ENCODE measurements around the gene PKP4.

PKP4 gene

GRCh38 chr2:158655628-158656027 is 198.9 kb downstream of the PKP4 start:
- DNase-seq = no peak

GRCh38 chr2:158656492-158657229 is 199.9 kb downstream of the PKP4 start:
- DNase-seq = no peak

- no peak for DNase-seq
These were observed 201.6 kb downstream of the PKP4 start for GRCh38 chr2:158658396-158658795.

GRCh38 chr2:158659483-158659882 is 202.7 kb downstream of the PKP4 start:
- no peak for DNase-seq

GRCh38 chr2:158661231-158661630 is 204.5 kb downstream of the PKP4 start:
- DNase-seq = no peak

GRCh38 chr2:158662421-158662820 is 205.7 kb downstream of the PKP4 start:
- DNase-seq = no peak

GRCh38 chr2:158663796-158664195 is 207.0 kb downstream of the PKP4 start:
- DNase-seq = no peak

GRCh38 chr2:158664987-158665386 is 208.2 kb downstream of the PKP4 start:
- DNase-seq = no peak

GRCh38 chr2:158665536-158666302 is 209.0 kb downstream of the PKP4 start:
- DNase-seq = no peak

GRCh38 chr2:158666969-158667368 is 210.2 kb downstream of the PKP4 start:
- no peak for DNase-seq

GRCh38 chr2:158667586-158667985 is 210.8 kb downstream of the PKP4 start:
- DNase-seq = no peak

GRCh38 chr2:158668001-158668765 is 211.4 kb downstream of the PKP4 start:
- DNase-seq = no peak

GRCh38 chr2:158670292-158670691 is 213.5 kb downstream of the PKP4 start:
- no peak for DNase-seq

- DNase-seq = no peak
These were observed 214.9 kb downstream of the PKP4 start for GRCh38 chr2:158671360-158672245.

- no peak for DNase-seq
These were observed 219.5 kb downstream of the PKP4 start for GRCh38 chr2:158676295-158676694.

GRCh38 chr2:158676696-158677095 is 219.9 kb downstream of the PKP4 start:
- no peak for DNase-seq

GRCh38 chr2:158677542-158677941 is 220.8 kb downstream of the PKP4 start:
- DNase-seq = no peak

GRCh38 chr2:158681816-158682215 is 225.1 kb downstream of the PKP4 start:
- DNase-seq = no peak

GRCh38 chr2:158685646-158686045 is 228.9 kb downstream of the PKP4 start:
- DNase-seq = no peak

GRCh38 chr2:158686210-158686691 is 229.5 kb downstream of the PKP4 start:
- DNase-seq = no peak

- DNase-seq = no peak
These were observed 230.6 kb downstream of the PKP4 start for GRCh38 chr2:158687315-158687714.

- no peak for DNase-seq
These were observed 232.0 kb downstream of the PKP4 start for GRCh38 chr2:158688721-158689120.
